HTR-8/SVneo (cell line): ENCODE measurements around the gene RGS9BP.
"Not testable (repeated sequence)": the region's sequence is repeated elsewhere in the genome, so short reads cannot be mapped to it uniquely, and the experiment has no call there.

Experiments
- DNase-seq: peaks from one replicate; pipeline ENCODE4 v3.0.0; 2011; ENCODE audit warnings: low spot score, mixed read lengths; ENCODE audit not compliant: insufficient read length
- FAIRE-seq: peaks from 2 replicates; lab custom pipeline; 2011; peaks lifted over from hg19 to GRCh38; lab: Jason Lieb, UNC

The RGS9BP gene, protein sequence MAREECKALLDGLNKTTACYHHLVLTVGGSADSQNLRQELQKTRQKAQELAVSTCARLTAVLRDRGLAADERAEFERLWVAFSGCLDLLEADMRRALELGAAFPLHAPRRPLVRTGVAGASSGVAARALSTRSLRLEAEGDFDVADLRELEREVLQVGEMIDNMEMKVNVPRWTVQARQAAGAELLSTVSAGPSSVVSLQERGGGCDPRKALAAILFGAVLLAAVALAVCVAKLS

GRCh38 chr19:32675720-32676185 lies at the start of gene RGS9BP:
Gene RGS9BP (plus strand): TSS chr19:32675848. CDS start chr19:32676264, 416 bp downstream.
- DNase-seq, result peak; percentile 85
- peak; percentile 68 for FAIRE-seq

DNA sequence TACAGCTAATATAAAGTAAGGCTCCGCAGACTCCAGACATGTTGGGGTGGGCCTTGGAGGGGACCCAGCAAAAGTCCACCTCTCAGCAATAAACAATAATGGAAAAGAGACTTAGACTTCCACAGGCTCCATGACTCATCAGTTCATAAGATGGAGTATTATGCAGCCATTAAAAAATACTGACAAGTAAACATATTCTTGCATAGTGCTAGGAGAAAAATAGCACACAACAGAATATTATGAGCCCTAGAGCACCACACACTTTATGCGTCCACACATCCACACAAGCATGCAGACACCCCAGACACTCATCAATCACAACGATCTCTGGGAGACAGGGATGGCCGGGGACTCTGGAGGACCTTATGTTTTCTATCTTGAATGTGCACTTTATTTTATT lies 48.7 kb upstream of the RGS9BP start:
- DNase-seq (no peak), FAIRE-seq (no peak)

DNA sequence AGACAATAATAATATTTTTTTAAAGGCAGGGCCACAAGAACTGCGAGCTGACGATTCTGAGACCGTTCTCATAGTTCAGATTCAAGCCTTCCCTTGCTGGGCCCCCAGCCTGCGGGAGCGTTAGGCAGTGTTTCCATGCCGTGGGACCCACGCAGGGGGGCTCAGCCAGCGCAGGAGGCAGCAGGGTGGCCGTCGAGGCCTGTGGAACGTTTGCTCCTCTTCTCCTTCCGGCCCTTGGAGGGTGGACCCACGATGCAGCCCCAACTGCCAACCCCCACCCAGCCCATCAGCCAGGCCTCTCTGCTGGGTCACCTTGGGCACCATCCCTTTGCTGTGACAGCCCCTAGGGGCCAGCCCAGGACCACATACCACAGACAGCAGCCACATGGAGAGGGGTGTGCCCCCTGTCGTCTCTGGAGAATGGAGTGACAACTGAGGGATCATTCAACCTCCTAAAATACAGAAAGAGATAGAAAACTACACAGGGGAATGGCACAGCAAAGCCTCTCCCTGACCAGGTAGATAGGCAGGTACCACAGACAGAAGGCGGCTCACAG lies 47.9 kb upstream of the RGS9BP start:
- DNase-seq, result no peak
- FAIRE-seq, result no peak

- no peak for DNase-seq
Observed at GRCh38 chr19:32630338-32630737, 45.3 kb upstream of the RGS9BP start.

GRCh38 chr19:32631381-32631780 lies 44.3 kb upstream of the RGS9BP start:
- FAIRE-seq (no peak), DNase-seq (no peak)

More at GRCh38 chr19:32630338-32630737, 45.3 kb upstream of the RGS9BP start:
- FAIRE-seq, result no peak

DNA sequence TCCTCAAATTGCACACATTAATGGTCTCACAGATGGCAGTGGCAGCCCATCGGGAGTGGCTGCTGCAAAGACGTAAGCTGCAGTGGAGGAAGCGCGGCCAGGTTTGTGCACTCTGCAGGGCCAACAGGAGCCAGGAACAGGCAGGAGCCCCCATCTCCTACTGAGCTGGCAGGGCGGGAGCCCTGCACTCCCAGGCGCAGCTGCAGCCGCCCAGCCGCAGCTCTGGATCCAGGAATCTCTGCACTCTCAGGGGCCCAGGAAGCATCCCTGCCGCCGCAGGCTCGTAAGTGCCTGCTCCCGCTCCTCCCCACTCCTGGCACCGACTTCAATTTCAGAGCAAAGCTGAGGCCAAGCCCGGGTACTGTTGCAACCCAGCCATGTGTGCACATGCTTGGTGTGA lies 38.2 kb upstream of the RGS9BP start:
- FAIRE-seq, result no peak
- DNase-seq, result no peak

GRCh38 chr19:32638625-32639024 lies 37.0 kb upstream of the RGS9BP start:
- DNase-seq (no peak), FAIRE-seq (no peak)

- FAIRE-seq (no peak), DNase-seq (no peak)
Observed at GRCh38 chr19:32642771-32643170, 32.9 kb upstream of the RGS9BP start.

DNA sequence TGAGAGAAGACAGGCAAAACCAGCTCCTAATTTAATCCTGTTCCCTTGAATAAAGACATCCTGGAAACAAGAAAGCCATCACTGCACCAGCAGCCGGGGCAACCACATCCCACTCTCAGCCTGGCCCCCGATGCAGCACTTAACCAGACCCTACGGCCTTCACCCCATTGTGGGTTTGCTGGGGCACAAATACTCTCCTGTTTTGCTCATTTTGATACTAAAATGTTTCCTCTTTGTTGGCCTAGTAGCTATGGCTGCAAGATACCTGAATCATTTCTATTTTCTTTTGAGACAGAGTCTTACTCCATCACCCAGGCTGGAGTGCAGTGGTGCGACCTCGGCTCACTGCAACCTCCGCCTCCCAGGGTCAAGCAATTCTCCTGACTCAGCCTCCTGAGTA lies 29.1 kb upstream of the RGS9BP start:
- DNase-seq, result no peak
- FAIRE-seq, result no peak

GRCh38 chr19:32647361-32647760 lies 28.3 kb upstream of the RGS9BP start:
- DNase-seq (no peak), FAIRE-seq (no peak)

DNA sequence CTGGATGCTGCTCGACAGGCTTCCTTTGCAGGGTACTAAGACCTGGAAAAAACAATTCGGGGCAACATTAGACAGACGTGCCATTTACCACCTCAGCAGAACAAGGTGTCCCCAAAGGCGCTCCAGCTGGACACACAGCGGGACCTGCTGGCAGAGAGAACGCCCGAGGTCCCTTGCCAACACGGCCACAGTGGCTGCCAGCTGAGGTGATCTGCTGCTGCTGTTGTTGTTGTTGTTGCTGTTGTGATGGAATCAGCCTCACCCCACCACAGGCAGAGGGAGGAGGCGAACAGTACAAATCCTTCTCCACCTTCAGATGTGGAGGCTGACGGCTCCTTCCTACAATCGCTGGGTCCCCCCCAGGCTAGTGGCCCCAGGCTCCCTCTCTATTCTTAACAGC lies 25.9 kb upstream of the RGS9BP start:
- FAIRE-seq, result no peak
- DNase-seq, result no peak

- FAIRE-seq (no peak), DNase-seq (no peak)
Observed at GRCh38 chr19:32650671-32651070, 25.0 kb upstream of the RGS9BP start.

DNA sequence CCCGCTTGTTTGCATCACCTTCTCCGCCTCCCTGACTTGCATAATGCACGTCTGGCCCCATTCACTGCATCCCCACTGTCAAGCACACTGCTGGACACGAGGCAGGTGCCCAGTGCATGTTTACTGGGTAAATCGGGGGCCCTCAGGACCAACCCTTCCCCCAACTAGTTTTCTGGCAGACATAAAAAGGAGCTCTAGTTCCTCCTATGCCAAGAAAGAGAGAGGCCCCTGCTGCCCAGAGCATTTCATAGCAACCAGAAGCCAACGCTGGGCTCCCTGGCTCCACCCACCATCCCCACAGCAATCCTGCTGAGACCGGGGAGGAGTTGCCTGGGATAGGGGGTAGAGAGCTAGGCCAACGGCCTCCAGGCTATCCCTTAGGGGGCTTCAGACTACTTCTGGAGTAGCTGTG lies 23.9 kb upstream of the RGS9BP start:
- DNase-seq, result peak; percentile 31
- FAIRE-seq, result no peak

GRCh38 chr19:32652331-32652730 lies 23.3 kb upstream of the RGS9BP start:
- not testable (repeated sequence) for FAIRE-seq

GRCh38 chr19:32652894-32653598 lies 22.6 kb upstream of the RGS9BP start:
- FAIRE-seq, result no peak
- no peak for DNase-seq

More at GRCh38 chr19:32652331-32652730, 23.3 kb upstream of the RGS9BP start:
- not testable (repeated sequence) for DNase-seq

GRCh38 chr19:32653599-32653915 lies 22.1 kb upstream of the RGS9BP start:
- FAIRE-seq (no peak), DNase-seq (no peak)

- not testable (repeated sequence) for FAIRE-seq
Observed at GRCh38 chr19:32656379-32656778, 19.3 kb upstream of the RGS9BP start.

GRCh38 chr19:32658075-32658474 lies 17.6 kb upstream of the RGS9BP start:
- no peak for FAIRE-seq

More at GRCh38 chr19:32656379-32656778, 19.3 kb upstream of the RGS9BP start:
- not testable (repeated sequence) for DNase-seq

DNA sequence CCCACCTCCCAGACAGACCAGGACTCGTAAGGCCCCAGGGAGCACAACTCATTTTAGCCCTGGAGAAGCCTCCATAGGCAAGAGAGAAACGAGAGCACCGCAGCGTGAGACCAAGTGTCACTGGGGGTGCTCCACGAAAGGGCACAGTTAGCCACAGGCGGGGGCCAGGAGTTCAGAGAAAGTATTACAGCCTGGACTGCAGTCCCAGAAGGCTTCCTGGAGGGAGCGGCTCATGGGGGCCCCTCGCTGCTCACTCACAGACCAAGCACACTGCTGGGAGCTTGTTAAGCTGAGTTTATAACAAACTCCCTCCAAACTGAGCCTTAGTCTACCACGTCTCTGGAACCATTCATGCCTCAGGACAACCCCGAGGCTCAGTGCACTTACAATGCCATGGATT lies 17.1 kb upstream of the RGS9BP start:
- FAIRE-seq (no peak), DNase-seq (no peak)

More at GRCh38 chr19:32658075-32658474, 17.6 kb upstream of the RGS9BP start:
- no peak for DNase-seq

DNA sequence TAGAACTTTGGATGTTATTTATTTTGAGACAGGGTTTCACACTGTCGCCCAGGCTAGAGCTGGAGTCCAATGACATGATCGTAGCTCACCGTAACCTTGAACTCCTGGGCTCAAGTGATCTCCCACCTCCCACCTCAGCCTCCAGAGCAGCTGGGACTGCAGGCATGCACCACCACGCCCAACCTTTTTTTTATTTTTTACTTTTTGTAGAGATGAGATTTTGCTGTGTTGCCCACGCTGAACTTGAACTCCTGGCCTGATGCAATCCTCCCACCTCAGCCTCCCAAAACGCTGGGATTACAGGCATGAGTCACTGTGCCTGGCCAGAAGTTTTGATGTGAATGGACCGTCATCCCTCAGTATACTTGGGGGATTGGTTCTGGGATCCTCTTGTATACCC lies 14.3 kb upstream of the RGS9BP start:
- FAIRE-seq, result no peak
- DNase-seq, result no peak

DNA sequence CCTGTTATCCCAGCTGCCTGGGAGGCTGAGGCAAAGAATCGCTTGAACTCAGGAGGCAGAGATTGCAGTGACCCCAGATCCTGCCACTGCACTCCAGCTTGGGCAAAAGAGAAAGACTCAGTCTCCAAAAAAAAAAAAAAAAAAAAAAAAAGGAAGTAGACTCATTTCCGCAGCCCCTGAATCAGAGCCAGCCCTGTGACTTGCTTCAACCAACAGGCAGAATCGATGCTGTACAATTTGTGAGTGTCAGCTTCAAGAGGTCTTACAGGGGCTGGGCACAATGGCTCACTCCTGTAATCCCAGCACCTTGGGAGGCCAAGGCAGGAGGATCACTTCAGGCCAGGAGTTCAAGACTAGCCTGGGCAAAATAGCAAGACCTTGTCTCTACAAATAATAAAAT lies 13.5 kb upstream of the RGS9BP start:
- no peak for DNase-seq
- no peak for FAIRE-seq
